ENCODE measurements around the gene NCBP2L.

The NCBP2L gene

DNA sequence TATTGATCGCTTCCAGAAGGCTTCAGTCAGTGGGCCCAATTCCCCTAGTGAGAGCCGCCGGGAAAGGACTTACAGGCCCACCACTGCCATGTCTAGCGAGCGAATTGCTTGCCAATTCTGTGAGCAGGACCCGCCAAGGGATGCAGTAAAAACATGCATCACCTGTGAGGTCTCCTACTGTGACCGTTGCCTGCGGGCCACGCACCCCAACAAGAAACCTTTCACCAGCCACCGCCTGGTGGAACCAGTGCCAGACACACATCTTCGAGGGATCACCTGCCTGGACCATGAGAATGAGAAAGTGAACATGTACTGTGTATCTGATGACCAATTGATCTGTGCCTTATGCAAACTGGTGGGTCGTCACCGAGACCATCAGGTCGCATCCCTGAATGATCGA lies 63.4 kb downstream of the NCBP2L start:
- no peak for FAIRE-seq
- DNase-seq (ENCODE audit: insufficient read length, low spot score), result no peak
- TF ChIP-seq PAX5 (IDR thresholded peaks at IDR 0.05; ENCODE audit: insufficient read depth, low read length, severe bottlenecking) (no peak), SPI1 (IDR thresholded peaks at IDR 0.05; ENCODE audit: low read depth, low read length) (no peak), POLR2AphosphoS5 (IDR thresholded peaks at IDR 0.05; ENCODE audit: low read depth, low read length) (no peak), POU2F2 (IDR thresholded peaks at IDR 0.05; ENCODE audit: low read depth, low read length) (no peak), POLR2A (IDR thresholded peaks at IDR 0.05; ENCODE audit: low read depth, low read length) (no peak), TAF1 (IDR thresholded peaks at IDR 0.05; ENCODE audit: low read depth, low read length) (no peak)

DNA sequence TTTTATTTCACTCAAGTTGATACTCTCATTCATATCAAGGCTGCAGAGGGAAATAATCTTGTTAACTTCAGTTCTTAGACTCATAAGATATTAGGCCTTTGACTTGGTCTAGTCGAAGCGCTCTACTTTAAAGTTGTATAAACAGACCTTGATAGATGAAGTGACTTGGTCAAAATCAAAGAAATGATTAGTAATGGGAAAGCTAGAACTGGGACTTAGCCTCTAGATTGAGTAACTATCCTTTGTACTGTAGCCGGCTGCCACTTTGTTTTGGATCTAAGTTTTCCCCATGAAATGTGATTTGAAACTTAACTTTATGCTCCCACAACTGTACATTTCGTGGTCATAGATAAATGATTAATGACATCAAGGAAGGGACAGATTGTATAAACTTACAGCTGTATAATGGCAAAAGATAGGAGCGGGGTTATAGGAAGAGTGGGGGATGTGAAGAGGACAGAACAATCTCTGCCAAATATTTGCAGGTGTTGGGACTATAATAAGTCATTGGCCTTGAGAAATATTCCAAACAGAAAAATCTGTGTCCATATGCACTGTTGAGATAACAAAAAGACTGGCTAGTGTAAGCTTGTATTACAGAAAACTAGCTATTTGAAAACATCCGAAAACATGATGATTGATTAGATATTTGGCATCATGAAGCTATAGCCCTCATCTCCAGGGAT lies 65.3 kb downstream of the NCBP2L start:
- TF ChIP-seq POLR2A (IDR thresholded peaks at IDR 0.05; ENCODE audit: low read depth, low read length) (no peak), POLR2AphosphoS5 (IDR thresholded peaks at IDR 0.05; ENCODE audit: low read depth, low read length) (no peak), POU2F2 (IDR thresholded peaks at IDR 0.05; ENCODE audit: low read depth, low read length) (no peak), SPI1 (IDR thresholded peaks at IDR 0.05; ENCODE audit: low read depth, low read length) (no peak), PAX5 (IDR thresholded peaks at IDR 0.05; ENCODE audit: insufficient read depth, low read length, severe bottlenecking) (no peak), TAF1 (IDR thresholded peaks at IDR 0.05; ENCODE audit: low read depth, low read length) (no peak)
- DNase-seq (ENCODE audit: insufficient read length, low spot score) (no peak), FAIRE-seq (no peak)
